Activated naive CD8-positive, alpha-beta T cell treated with anti-CD3 and anti-CD28 coated beads for 36 hours (primary cell): ENCODE measurements around the gene KSR1. TPM values are rescaled to one million over a fixed set of nuclear protein-coding genes. Genes with fewer than 3 reads are reported as not detected.
A peak's percentile ranks its signal among the peaks of the same experiment; 100 is the strongest.

Experiments
- DNase-seq: peaks from one replicate; pipeline ENCODE4 v3.0.0; 2021
- H3K27ac Mint-ChIP-seq: one replicate; pipeline ENCODE4 v1.8.0; 2022; ENCODE audit warnings: mild to moderate bottlenecking, moderate library complexity, mixed read lengths
- H3K27me3 Mint-ChIP-seq: one replicate; pipeline ENCODE4 v1.8.0; 2022; ENCODE audit warnings: mild to moderate bottlenecking, mixed read lengths
- H3K36me3 Mint-ChIP-seq: one replicate; pipeline ENCODE4 v1.8.0; 2021; ENCODE audit warnings: mild to moderate bottlenecking, mixed read lengths
- H3K4me1 Mint-ChIP-seq: one replicate; pipeline ENCODE4 v1.8.0; 2021; ENCODE audit warnings: mixed read lengths
- H3K4me3 Mint-ChIP-seq: one replicate; pipeline ENCODE4 v1.8.0; 2022; ENCODE audit warnings: mild to moderate bottlenecking, moderate library complexity, mixed read lengths
- H3K9me3 Mint-ChIP-seq: one replicate; pipeline ENCODE4 v1.8.0; 2022; ENCODE audit warnings: mixed read lengths
- total RNA-seq, 2 experiments: library from RNA; stranded (reverse); gene quantifications; one replicate each; pipeline ENCODE4 v1.2.3, GENCODE V29; 2021

The KSR1 gene
- total RNA-seq, 2 experiments from 2014 or later = 58.9 to 62.5 TPM

DNA sequence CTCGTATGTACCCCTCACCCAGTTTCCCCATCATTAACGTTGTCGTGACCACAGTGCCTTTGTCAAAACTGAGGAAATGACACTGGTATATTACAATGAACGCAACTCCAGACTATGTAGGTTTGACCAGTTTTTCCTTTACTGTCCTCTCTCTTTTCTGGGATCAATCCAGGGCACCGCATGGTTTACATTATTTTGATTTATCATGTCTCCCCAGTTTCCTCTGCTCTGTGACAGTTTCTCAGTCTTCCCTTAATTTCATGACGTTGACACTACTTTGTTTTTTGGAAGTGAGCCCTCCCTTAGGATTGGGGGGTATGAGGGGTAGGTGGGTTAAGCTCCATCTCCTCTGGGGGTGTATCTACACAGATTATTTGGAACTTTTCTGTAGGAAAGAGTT is 98.7 kb downstream of the KSR1 start:
- Mint-ChIP-seq H3K4me3 (no peak overlapping the region), H3K27ac (no peak overlapping the region), H3K36me3 (peaks cover 41% of the 10 kb centered on the region), H3K4me1 (peaks cover 27% of the 10 kb centered on the region), H3K9me3 (no peaks in the 10 kb centered on the region), H3K27me3 (no peaks in the 10 kb centered on the region)
- no peak for DNase-seq

DNA sequence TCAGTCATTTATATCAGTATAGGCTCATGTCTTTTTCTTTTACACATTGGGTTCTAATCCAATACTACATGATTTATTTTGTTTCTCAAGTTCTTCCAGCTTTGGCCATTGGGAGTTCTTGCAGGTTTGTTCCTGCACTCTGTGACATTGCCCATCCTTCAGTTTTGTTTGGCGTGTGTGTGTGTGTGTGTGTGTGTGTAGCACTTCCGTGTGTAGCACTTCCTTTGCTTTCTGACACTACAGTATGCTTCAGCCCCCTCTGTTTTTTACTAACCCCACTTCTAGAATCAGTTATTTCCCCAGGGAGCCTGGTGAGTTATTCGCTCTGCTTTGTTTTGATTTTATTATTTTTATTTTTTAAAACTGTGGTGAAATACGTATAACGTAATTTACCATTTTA is 99.1 kb downstream of the KSR1 start:
- no peaks in the 10 kb centered on the region for H3K27me3 Mint-ChIP-seq
- DNase-seq = no peak
- H3K27ac Mint-ChIP-seq = no peak overlapping the region
- peaks cover 27% of the 10 kb centered on the region for H3K4me1 Mint-ChIP-seq
- no peak overlapping the region for H3K4me3 Mint-ChIP-seq
- no peaks in the 10 kb centered on the region for H3K9me3 Mint-ChIP-seq
- peaks cover 41% of the 10 kb centered on the region for H3K36me3 Mint-ChIP-seq

DNA sequence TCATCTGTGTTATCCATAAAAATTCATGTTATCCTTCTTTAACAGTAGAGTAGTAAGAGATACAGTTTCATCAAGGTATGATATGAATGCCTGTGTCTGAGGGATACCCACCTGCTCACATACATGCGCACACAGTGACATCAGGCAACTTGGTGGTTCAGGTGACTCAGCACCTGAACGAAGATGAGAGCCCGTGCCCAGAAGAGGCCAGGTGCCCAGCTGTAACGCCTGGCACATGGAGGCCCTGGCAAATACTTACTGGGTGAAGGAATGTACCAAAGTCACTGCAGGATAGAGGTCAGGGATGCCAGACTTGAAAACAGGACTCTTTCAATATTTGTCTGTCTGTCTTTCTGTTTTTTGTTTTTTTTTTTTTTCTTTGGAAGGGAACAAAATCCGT is 102.1 kb downstream of the KSR1 start:
- Mint-ChIP-seq H3K27me3 (no peaks in the 10 kb centered on the region), H3K4me1 (peaks cover 8% of the 10 kb centered on the region), H3K27ac (no peak overlapping the region), H3K4me3 (no peak overlapping the region), H3K9me3 (no peaks in the 10 kb centered on the region), H3K36me3 (peaks cover 30% of the 10 kb centered on the region)
- no peak for DNase-seq

DNA sequence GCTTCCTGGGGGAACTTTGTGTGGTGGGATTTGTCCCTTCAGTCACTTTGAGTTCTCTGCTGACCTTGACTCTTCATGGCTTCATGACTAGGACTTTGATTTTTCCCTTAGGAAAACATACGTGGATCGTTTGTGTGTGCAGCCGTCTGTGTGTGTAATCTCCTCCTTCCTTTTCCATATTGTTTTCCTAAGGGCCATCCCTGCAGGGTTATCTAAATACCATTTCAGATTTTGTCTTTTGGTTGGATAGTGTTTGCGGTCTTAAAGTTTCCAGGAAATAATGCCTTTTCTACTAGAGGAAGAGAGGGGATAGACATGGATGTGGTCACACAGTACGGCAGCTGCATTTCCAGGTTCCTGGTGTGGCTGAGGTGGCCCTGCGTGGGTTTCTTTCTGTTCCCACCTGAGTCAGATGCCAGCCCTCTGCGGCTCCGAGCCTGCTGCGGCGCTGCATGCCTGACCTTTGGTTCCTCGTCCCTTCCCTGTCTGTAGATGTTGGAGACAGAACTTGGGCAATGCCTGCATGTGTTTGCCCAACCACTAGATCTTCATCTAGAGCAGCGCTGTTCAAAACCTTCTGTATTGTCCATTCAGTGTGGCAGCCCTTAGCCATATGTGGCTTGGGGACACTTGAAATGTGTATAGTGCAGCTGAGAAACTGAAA is 102.7 kb downstream of the KSR1 start:
- peaks cover 34% of the 10 kb centered on the region for H3K36me3 Mint-ChIP-seq
- H3K4me3 Mint-ChIP-seq = no peak overlapping the region
- H3K27ac Mint-ChIP-seq = no peak overlapping the region
- DNase-seq = no peak
- H3K9me3 Mint-ChIP-seq = no peaks in the 10 kb centered on the region
- H3K27me3 Mint-ChIP-seq = no peaks in the 10 kb centered on the region
- peaks cover 10% of the 10 kb centered on the region for H3K4me1 Mint-ChIP-seq

DNA sequence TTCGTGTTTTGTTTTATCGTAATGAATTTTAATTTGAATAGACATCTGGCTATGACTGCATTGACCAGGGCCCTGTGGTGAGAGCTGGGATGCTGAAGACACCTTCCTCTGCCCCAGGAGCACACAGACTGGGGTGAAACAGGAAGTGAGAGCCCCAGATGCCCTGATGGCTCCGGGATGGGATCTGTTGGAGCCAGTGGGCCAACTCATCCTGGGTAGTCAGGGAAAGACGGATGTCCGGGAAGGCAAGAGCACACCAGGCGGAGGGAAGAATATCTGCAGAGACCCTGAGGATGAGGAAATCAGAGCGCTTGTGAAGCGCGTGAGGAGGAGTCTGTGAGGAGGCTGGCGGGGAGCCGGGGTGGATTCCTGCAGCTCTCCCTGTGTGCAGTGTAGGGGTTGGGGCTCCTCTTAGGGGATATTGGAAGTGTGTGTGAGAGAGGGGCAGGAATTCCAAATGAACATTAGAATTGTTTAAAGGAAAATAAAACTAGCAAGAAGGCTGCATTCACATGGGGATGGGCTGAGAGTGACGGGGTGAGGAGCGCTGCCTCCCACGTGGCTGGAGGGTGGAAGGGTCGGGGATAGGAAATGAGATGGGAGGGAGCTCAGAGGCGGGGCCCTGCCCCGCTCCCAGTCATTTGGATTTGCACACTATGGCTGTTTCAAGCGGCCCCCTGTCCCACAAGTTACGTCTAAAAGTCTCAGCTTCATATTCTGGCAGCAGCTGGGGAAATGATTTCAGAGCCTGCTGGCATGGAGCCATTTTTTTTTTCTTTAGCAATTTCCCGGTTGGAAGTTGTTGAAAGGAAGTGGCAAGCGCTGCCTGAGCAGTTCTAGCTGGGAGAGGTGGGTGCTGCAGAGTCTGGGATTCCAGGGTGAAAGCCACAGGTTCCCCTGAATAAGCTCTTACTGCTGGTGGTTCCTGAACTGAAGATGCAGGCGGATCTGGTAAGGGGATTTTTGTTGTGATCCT is 103.5 kb downstream of the KSR1 start:
- peaks cover 40% of the 10 kb centered on the region for H3K36me3 Mint-ChIP-seq
- H3K9me3 Mint-ChIP-seq = no peaks in the 10 kb centered on the region
- no peak for DNase-seq
- peaks cover 13% of the 10 kb centered on the region for H3K4me1 Mint-ChIP-seq
- no peaks in the 10 kb centered on the region for H3K27me3 Mint-ChIP-seq
- H3K4me3 Mint-ChIP-seq = no peak overlapping the region
- no peak overlapping the region for H3K27ac Mint-ChIP-seq

DNA sequence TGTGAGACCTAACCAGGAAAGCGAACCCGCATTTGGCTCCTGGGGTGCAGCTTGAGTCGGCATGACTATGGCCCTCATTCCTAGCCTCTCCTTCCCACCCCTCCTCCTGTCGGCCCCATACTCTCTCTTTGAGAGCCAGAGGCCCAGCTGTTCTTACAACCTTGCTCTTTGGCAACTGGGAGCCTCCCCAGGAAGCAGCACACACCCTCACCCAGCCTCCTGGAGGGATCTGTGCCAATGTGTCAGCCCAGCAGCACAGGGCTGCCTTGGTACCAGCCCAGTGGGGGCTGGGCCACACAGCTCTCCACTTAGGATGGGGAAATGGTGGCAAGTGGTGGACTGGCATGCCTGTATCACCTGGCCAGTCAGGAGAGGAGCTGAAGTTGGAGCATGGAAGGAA is 104.4 kb downstream of the KSR1 start:
- H3K36me3 Mint-ChIP-seq = peaks cover 34% of the 10 kb centered on the region
- no peaks in the 10 kb centered on the region for H3K9me3 Mint-ChIP-seq
- H3K27me3 Mint-ChIP-seq = no peaks in the 10 kb centered on the region
- DNase-seq = no peak
- peaks cover 14% of the 10 kb centered on the region for H3K4me1 Mint-ChIP-seq
- H3K27ac Mint-ChIP-seq = no peak overlapping the region
- no peak overlapping the region for H3K4me3 Mint-ChIP-seq

DNA sequence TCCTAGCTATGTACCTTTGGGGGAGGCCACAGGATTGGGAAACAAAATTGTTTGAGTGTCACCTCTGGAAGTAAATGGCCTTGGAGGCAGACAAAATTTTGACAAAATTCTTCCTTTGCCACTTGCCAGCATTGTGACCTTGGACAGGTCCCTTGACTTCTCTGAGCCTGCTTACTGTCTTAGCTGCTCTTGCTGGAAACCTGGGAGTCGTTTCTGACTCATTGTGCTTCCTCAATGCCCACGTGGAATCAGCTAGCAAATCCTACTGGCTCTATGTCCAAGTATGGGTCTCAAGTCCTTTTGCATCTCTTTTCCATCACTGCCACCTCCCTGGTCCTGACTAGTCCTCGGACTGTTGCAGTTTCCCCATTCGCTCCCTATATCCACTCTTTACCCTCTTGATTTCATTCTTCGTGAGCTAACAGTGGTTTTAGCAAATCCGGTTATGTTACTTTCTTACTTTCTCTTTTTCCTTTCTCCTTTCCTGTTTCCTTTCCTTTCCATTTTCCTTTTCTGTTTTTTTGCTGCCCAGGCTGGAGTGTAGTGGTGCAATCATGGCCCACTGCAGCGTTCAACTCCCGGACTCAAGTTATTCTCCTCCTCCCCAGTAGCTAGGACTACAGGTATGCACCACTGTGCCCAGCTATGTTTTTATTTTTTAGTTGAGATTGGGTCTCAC is 106.7 kb downstream of the KSR1 start:
- peaks cover 29% of the 10 kb centered on the region for H3K4me1 Mint-ChIP-seq
- H3K9me3 Mint-ChIP-seq = no peaks in the 10 kb centered on the region
- DNase-seq = no peak
- no peaks in the 10 kb centered on the region for H3K27me3 Mint-ChIP-seq
- H3K36me3 Mint-ChIP-seq = peaks cover 37% of the 10 kb centered on the region
- H3K4me3 Mint-ChIP-seq = no peak overlapping the region
- no peak overlapping the region for H3K27ac Mint-ChIP-seq

DNA sequence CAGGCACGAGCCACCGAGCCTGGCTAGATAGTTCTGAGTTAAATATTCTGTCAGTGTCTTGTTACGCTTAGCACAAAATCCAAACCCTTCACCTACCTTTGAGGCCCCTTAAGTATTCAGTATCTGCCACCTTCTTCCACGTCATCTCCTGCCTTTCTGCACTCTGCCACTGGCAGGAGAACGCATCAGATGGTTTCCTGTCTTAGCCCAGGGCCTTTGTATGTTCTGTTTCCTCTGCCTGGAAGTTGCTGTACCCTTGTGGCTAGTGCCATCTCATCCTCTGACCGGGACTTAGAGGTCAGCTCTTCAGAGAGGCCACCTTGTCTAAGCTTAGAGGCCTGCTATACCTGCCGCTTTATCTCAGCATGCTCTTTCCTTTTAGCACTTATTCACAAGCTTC is 107.3 kb downstream of the KSR1 start:
- H3K4me3 Mint-ChIP-seq = no peak overlapping the region
- no peak overlapping the region for H3K27ac Mint-ChIP-seq
- peaks cover 31% of the 10 kb centered on the region for H3K36me3 Mint-ChIP-seq
- H3K9me3 Mint-ChIP-seq = no peaks in the 10 kb centered on the region
- no peaks in the 10 kb centered on the region for H3K27me3 Mint-ChIP-seq
- no peak for DNase-seq
- peaks cover 29% of the 10 kb centered on the region for H3K4me1 Mint-ChIP-seq

DNA sequence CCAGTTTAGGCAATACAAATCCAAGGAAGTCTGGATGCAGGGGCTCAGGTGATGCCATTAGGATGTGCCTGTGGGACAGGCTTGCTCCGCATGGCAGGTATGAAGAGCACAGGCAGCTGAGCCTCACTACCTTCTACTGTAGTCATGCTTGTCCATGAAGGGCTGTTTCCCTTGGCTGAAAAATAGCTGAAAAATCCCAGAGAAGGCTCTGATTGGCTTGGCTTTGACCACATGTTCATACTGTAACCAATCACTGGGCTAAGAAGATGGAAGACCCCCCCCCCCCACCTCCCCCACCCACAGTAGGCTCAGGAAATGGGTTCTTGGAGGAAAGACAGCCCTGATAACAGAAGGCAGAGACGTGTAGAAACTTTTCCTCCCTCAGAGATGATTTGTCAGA is 108.2 kb downstream of the KSR1 start:
- Mint-ChIP-seq H3K27me3 (no peaks in the 10 kb centered on the region), H3K9me3 (no peaks in the 10 kb centered on the region), H3K4me3 (no peak overlapping the region), H3K27ac (peak overlapping the region; percentile 15), H3K36me3 (peaks cover 26% of the 10 kb centered on the region), H3K4me1 (peaks cover 34% of the 10 kb centered on the region)
- no peak for DNase-seq

DNA sequence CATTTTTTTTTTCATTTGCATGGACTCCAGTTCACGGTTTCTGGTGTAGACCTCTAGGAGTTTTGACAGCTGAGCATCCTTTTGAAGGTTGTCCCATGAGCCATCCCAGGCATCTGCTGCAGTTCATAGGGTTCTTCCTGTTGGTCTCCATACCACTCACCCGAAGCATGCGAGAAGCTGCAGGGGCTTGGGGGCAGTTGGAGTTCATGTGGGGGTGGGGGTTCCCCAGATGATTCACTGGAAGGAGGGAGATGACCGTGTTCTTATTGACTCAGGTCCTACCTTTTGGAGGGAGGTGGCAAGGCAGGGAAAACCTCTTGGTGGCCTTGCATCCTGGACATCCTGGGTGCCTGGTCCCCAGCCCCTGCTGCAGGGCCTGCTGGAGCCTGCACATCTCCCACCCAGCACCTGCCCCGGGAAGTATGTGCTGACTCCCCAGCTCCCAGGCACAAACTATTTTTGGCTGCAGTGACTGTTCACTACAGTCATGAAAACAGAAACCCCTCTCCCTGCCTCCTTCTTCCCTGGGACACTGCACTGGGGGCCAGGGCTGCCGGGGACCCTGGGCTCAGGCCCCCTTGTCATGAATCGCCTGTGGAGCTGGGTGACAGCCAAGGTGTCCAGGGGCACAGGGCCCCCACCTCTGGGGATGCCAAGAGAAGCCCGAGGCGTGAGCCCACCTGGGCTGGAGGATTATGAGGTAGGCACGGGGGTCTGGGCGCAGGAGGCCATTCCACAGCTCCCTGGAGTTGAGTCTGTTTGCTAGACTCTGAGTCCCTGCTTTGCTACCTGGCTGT is 109.8 kb downstream of the KSR1 start:
- Mint-ChIP-seq H3K36me3 (peaks cover 23% of the 10 kb centered on the region), H3K9me3 (no peaks in the 10 kb centered on the region), H3K27me3 (no peaks in the 10 kb centered on the region), H3K4me1 (peaks cover 37% of the 10 kb centered on the region), H3K4me3 (no peak overlapping the region), H3K27ac (peak overlapping the region; percentile 80)
- peak; percentile 51 for DNase-seq

DNA sequence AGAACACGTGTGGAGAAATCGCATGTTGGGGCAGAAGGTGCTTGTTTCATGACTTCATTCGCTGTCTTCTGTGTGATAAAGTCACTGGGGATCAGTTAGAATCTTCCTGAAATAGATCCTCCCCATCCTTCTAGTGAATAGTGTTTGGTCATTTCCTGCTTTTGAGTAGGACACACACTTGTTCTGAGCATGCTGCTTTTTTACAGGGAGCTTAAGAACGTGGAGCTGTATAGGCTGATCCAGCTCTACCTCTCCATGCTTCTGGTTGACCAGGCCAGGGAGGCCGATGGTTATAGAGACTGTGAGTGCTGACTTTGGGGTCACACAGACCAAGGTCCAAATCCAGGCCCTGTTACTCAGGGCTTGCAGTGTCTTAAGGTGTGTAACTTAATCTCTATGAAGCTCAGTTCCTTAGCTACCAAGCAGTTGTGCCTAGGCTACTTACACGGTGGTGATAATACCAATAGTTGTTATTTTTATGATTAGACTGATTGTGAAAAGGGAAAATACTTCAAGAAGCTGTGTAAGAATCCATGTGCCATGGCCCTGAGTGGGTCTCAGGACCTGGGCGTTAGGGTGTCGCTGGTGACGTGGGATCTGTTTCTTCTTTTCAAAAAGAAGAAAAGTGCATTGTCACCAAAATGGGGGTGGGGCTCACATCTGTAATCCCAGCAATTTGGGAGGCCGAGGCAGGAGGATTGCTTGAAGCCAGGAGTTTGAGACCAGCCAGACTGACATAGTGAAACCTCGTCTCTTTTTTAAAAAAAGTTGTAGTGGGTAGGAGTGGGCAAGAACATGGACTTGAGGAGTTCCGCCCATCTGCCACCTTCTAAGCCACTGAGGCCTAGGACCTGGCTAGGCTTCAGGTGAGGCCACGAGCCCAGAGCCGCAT is 110.7 kb downstream of the KSR1 start:
- DNase-seq = no peak
- no peak overlapping the region for H3K27ac Mint-ChIP-seq
- H3K27me3 Mint-ChIP-seq = no peaks in the 10 kb centered on the region
- H3K4me3 Mint-ChIP-seq = no peak overlapping the region
- H3K36me3 Mint-ChIP-seq = peaks cover 21% of the 10 kb centered on the region
- H3K4me1 Mint-ChIP-seq = peaks cover 42% of the 10 kb centered on the region
- H3K9me3 Mint-ChIP-seq = no peaks in the 10 kb centered on the region

DNA sequence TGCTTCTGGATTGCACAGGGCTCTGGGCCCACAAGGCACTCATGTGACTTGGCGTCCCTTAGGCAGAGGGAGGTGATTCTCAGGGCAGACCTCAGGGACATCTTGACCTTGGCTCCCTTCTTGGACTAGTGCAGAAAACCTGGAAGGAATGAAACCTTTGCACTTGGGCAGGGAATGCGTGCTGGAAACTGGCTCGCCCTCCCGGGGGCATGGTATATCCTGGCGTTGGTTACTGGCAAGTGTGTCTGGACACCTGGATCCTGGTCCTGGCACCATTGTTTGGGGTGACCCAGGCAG is 111.3 kb downstream of the KSR1 start:
- Mint-ChIP-seq H3K27ac (no peak overlapping the region), H3K4me1 (peaks cover 48% of the 10 kb centered on the region), H3K27me3 (no peaks in the 10 kb centered on the region), H3K4me3 (no peak overlapping the region), H3K9me3 (no peaks in the 10 kb centered on the region), H3K36me3 (peaks cover 22% of the 10 kb centered on the region)
- DNase-seq = no peak

DNA sequence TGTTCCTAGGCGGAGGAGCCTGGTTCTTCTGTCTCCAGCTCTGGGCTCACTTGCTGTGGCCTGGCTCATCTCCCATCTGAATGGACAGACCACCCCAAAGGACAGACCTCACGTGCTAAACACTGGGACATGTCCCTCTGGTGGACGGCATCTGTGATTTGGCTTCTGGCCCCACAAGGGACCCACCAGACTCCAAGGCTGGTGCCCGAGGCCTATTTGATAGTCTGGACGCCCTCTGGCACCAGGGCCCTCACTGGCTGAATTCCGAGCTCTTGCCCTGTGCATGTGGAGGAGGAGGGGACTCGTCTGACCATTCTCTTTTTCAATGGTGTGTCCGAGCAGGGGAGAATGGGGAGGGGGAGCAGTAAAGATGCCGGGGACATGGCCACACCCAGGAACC is 112.0 kb downstream of the KSR1 start:
- Mint-ChIP-seq H3K4me3 (no peak overlapping the region), H3K9me3 (no peaks in the 10 kb centered on the region), H3K4me1 (peaks cover 55% of the 10 kb centered on the region), H3K27me3 (no peaks in the 10 kb centered on the region), H3K36me3 (peaks cover 18% of the 10 kb centered on the region), H3K27ac (no peak overlapping the region)
- no peak for DNase-seq

DNA sequence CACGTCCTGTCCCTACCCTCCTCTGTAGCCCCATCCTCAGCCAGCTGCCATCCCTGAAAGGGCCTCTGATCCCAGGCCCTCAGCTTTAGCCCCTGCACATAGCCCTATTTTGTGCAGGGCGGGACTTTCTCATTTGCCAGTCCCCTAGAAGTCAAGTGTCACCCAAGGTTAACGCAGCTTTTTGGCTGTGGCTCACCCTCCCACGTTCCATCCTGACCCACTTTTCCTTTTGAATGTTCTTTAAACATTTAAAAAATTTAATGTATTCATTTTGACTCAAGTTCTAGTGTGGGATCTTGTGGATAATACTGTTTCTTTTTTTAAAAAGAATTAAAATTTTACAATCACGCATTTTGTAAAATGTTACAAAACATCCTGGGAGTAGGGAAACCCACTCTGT is 112.6 kb downstream of the KSR1 start:
- H3K27me3 Mint-ChIP-seq = no peaks in the 10 kb centered on the region
- peak overlapping the region; percentile 16 for H3K27ac Mint-ChIP-seq
- peaks cover 59% of the 10 kb centered on the region for H3K4me1 Mint-ChIP-seq
- no peak overlapping the region for H3K4me3 Mint-ChIP-seq
- no peaks in the 10 kb centered on the region for H3K9me3 Mint-ChIP-seq
- no peak for DNase-seq
- H3K36me3 Mint-ChIP-seq = peaks cover 15% of the 10 kb centered on the region
